Hepatocyte (in vitro differentiated cells): ENCODE results near the gene SPRR2F. TPM values are rescaled to one million over a fixed set of nuclear protein-coding genes. Genes with fewer than 3 reads are reported as not detected.
"Not testable (repeated sequence)": the region's sequence is repeated elsewhere in the genome, so short reads cannot be mapped to it uniquely, and the experiment has no call there.

Experiments used
- DNase-seq: peaks from one replicate; pipeline ENCODE4 v3.0.0-alpha.2; 2016; ENCODE audit warnings: low spot score
- H2AFZ ChIP-seq: fragments of 200-600 bp; sonication (generic); 2 replicates; pipeline ENCODE4 v1.6.0; 2016; ENCODE audit warnings: antibody characterized with exemption, mild to moderate bottlenecking
- H3K27ac ChIP-seq: fragments of 200-600 bp; sonication (generic); 2 replicates; pipeline ENCODE4 v1.5.1; 2016; ENCODE audit warnings: mild to moderate bottlenecking
- H3K27me3 ChIP-seq: fragments of 200-600 bp; sonication (generic); 2 replicates; pipeline ENCODE4 v1.6.1; 2016
- H3K36me3 ChIP-seq: fragments of 200-600 bp; sonication (generic); replicated peaks from 2 replicates; pipeline ENCODE4 v1.5.1; 2016; ENCODE audit warnings: low read depth; ENCODE audit not compliant: insufficient read depth
- H3K4me1 ChIP-seq: fragments of 200-600 bp; sonication (generic); 2 replicates; pipeline ENCODE4 v1.5.1; 2016; ENCODE audit warnings: mild to moderate bottlenecking, moderate library complexity; ENCODE audit not compliant: insufficient read depth
- H3K4me2 ChIP-seq: fragments of 200-600 bp; sonication (generic); 2 replicates; pipeline ENCODE4 v1.6.0; 2016
- H3K4me3 ChIP-seq: fragments of 200-600 bp; sonication (generic); 2 replicates; pipeline ENCODE4 v1.5.1; 2016; ENCODE audit warnings: mild to moderate bottlenecking
- H3K79me2 ChIP-seq: fragments of 200-600 bp; sonication (generic); 2 replicates; pipeline ENCODE4 v1.6.0; 2017; ENCODE audit warnings: mild to moderate bottlenecking
- H3K9me2 ChIP-seq: fragments of 200-600 bp; sonication (generic); replicated peaks from 2 replicates; pipeline ENCODE4 v1.6.0; 2017; ENCODE audit warnings: mild to moderate bottlenecking; ENCODE audit not compliant: insufficient read depth
- H3K9me3 ChIP-seq: fragments of 200-600 bp; sonication (generic); 2 replicates; pipeline ENCODE4 v1.5.1; 2016; ENCODE audit warnings: low read depth, mild to moderate bottlenecking
- H4K20me1 ChIP-seq: fragments of 200-600 bp; sonication (generic); 2 replicates; pipeline ENCODE4 v1.6.0; 2016; ENCODE audit warnings: mild to moderate bottlenecking; ENCODE audit not compliant: insufficient read depth, poor library complexity, severe bottlenecking
- EZH2 ChIP-seq: fragments of 200-600 bp; sonication (generic); IDR thresholded peaks from 2 replicates; pipeline ENCODE4 v1.6.1; 2016; ENCODE audit warnings: antibody characterized with exemption, mild to moderate bottlenecking, borderline replicate concordance
- EZH2phosphoT487 ChIP-seq: fragments of 200-600 bp; sonication (generic); IDR thresholded peaks from one replicate; pipeline ENCODE4 v1.6.1; 2018; ENCODE audit warnings: antibody characterized with exemption, mild to moderate bottlenecking, low read depth, moderate library complexity; ENCODE audit not compliant: unreplicated experiment, severe bottlenecking
- WGBS: methylation state at CpG from one replicate; pipeline ENCODE4 v1.1.6; 2016; ENCODE audit warnings: low lambda C conversion rate; ENCODE audit errors: missing lambda C conversion rate; 5-methylcytosine and 5-hydroxymethylcytosine counted together
- polyA plus RNA-seq: library from polyadenylated mRNA; unstranded; fragments of >200 nt; fragmentation: Nextera tagmentation; extraction: Ambion mirVana; gene quantifications from 2 replicates; pipeline ENCODE4 v1.2.1, GENCODE V29; 2016
- total RNA-seq: library from RNA; depleted of rRNA; stranded (reverse); fragments of >200 nt; gene quantifications from 2 replicates; pipeline ENCODE4 v1.2.3, GENCODE V29; 2014
- TF ChIP-seq, protein P1 (sequence below): fragments of 200-600 bp; sonication (generic); IDR thresholded peaks from 2 replicates; pipeline ENCODE4 v1.5.1; 2016; ENCODE audit warnings: antibody characterized with exemption, mild to moderate bottlenecking; ENCODE audit not compliant: poor library complexity

SPRR2F gene
- total and polyA plus RNA-seq, 2 experiments from 2014 or later: 0.80 to 26.1 TPM

DNA sequence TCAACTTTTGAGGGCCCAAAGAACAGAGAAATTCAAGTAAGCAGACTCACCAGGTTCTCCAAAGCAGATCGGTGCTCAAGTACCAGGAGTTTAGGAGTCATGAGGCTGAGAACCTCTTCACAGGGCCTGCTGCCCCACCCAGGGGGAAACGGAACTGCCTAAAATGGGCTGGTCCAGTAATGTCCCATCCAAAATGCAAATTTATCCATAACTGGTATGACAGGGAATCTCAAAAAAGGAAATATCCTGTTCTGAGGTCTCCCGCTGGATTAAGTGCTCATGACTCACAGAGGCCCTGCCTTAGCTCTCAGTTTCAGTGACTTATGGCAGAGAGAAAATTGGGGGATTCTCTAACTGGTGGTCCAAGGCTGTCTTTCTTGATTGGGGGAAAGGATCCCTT is 28.1 kb upstream of the SPRR2F start:
- 83% methylated on average over 3 of the region's 3 CpGs for WGBS
- TF ChIP-seq, protein P1, sequence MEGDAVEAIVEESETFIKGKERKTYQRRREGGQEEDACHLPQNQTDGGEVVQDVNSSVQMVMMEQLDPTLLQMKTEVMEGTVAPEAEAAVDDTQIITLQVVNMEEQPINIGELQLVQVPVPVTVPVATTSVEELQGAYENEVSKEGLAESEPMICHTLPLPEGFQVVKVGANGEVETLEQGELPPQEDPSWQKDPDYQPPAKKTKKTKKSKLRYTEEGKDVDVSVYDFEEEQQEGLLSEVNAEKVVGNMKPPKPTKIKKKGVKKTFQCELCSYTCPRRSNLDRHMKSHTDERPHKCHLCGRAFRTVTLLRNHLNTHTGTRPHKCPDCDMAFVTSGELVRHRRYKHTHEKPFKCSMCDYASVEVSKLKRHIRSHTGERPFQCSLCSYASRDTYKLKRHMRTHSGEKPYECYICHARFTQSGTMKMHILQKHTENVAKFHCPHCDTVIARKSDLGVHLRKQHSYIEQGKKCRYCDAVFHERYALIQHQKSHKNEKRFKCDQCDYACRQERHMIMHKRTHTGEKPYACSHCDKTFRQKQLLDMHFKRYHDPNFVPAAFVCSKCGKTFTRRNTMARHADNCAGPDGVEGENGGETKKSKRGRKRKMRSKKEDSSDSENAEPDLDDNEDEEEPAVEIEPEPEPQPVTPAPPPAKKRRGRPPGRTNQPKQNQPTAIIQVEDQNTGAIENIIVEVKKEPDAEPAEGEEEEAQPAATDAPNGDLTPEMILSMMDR: no peak
- TF ChIP-seq EZH2phosphoT487: no peak
- TF ChIP-seq EZH2: no peak
- Histone ChIP-seq H3K27ac (no peak overlapping the region), H3K9me2 (no peaks in the 10 kb centered on the region), H3K79me2 (no peaks in the 10 kb centered on the region), H2AFZ (no peak overlapping the region), H3K27me3 (no peaks in the 10 kb centered on the region), H3K36me3 (no peaks in the 10 kb centered on the region), H3K4me3 (no peak overlapping the region), H3K4me2 (no peak overlapping the region), H4K20me1 (no peaks in the 10 kb centered on the region), H3K9me3 (no peaks in the 10 kb centered on the region), H3K4me1 (no peaks in the 10 kb centered on the region)
- DNase-seq: no peak

DNA sequence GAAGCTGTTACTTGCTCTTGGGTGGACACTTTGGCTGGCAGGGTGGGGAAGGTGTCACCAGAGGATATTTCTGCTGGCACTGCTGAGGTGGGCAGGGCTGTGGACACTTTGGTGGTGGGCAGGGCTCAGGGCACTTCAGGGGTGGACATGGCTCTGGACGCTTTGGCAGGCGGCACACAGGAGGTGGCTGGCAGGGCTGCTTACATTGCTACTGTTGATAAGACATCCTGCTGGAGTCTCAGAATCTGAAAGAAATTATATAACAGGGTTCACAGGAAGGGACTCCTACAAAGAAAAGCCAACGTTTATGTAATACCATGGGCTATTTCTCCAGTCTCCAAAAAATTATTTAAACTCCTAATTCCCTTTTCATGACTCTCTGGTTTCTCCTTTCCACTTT is 27.2 kb upstream of the SPRR2F start:
- Histone ChIP-seq H4K20me1 (no peaks in the 10 kb centered on the region), H3K36me3 (no peaks in the 10 kb centered on the region), H3K4me1 (no peaks in the 10 kb centered on the region), H2AFZ (no peak overlapping the region), H3K27me3 (no peaks in the 10 kb centered on the region), H3K9me2 (no peaks in the 10 kb centered on the region), H3K9me3 (no peaks in the 10 kb centered on the region), H3K4me3 (no peak overlapping the region), H3K4me2 (no peak overlapping the region), H3K27ac (no peak overlapping the region), H3K79me2 (no peaks in the 10 kb centered on the region)
- TF ChIP-seq EZH2 (no peak), EZH2phosphoT487 (no peak)
- TF ChIP-seq, protein P1: no peak
- whole genome bisulfite sequencing: 72% methylated on average over 3 of the region's 3 CpGs
- DNase-seq: no peak

DNA sequence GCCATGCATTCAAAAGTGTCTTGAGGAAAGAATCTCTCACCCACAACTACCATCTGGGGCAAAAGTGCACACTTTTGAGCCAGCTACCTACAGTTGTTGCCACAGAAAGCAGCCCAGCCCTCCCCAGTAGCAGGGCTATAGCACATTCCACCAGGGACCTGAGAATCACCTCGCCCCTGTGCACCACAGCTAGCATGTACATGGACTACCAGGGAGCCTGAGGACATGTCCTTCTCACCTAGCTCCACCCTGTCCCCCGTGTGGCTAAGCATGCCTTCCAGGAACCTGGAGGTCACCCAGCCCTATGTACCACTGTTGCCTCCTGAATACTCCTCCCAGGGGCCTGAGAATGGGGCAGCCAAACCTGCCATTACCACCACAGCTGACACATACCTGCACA is 20.4 kb upstream of the SPRR2F start:
- no peaks in the 10 kb centered on the region for H3K79me2 ChIP-seq
- H3K4me2 ChIP-seq: no peak overlapping the region
- no peaks in the 10 kb centered on the region for H3K9me2 ChIP-seq
- 44% methylated on average over 2 of the region's 2 CpGs for WGBS
- H3K27ac ChIP-seq: no peak overlapping the region
- no peak overlapping the region for H2AFZ ChIP-seq
- TF ChIP-seq, protein P1: no peak
- TF ChIP-seq EZH2 (no peak), EZH2phosphoT487 (no peak)
- DNase-seq: no peak
- H3K4me3 ChIP-seq: no peak overlapping the region
- no peaks in the 10 kb centered on the region for H3K4me1 ChIP-seq
- no peaks in the 10 kb centered on the region for H3K36me3 ChIP-seq
- no peaks in the 10 kb centered on the region for H3K27me3 ChIP-seq
- no peaks in the 10 kb centered on the region for H3K9me3 ChIP-seq
- H4K20me1 ChIP-seq: no peaks in the 10 kb centered on the region

DNA sequence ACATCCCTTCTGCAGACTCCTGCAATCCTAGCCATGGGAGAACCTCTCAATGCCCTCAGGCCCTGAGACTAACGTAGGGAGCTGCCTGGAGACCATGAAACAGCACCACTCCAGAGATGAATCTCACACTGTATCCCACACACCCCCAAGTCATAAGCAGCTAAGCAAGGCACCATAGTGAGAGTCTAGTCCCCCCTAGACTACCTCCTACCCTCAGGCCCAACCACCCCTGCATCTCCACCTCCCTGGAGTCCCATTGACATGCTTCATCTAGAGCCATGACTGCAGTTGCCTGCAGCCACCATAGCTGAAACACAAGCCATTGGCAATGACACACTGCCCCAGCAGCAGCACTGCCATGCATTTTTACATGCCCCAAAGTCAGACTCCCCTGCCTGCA is 20.0 kb upstream of the SPRR2F start:
- Histone ChIP-seq H3K4me1 (no peaks in the 10 kb centered on the region), H3K4me2 (no peak overlapping the region), H3K9me2 (no peaks in the 10 kb centered on the region), H4K20me1 (no peaks in the 10 kb centered on the region), H2AFZ (no peak overlapping the region), H3K36me3 (no peaks in the 10 kb centered on the region), H3K27ac (no peak overlapping the region), H3K4me3 (no peak overlapping the region), H3K9me3 (no peaks in the 10 kb centered on the region), H3K27me3 (no peaks in the 10 kb centered on the region), H3K79me2 (no peaks in the 10 kb centered on the region)
- WGBS: 64% methylated on average over 1 of the region's 1 CpG
- TF ChIP-seq, protein P1: no peak
- TF ChIP-seq EZH2 (no peak), EZH2phosphoT487 (no peak)
- DNase-seq: no peak

DNA sequence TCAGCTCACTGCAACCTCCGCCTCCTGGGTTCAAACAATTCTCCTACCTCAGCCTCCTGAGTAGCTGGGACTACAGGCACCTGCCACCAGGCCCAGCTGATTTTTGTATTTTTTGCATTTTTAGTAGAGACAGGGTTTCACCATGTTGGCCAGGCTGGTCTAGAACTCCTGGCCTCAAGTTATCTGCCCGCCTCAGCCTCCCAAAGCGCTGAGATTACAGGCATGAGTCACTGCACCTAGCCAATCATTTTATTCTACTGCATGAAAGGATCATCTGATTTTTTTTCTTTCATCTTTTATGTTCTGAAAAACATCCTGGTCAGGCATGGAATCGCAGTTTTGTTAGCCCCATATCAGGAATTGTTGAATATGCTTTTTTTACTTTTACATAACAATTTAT is 15.4 kb upstream of the SPRR2F start:
- H3K4me2 ChIP-seq, H3K27ac ChIP-seq, H3K79me2 ChIP-seq, H3K9me2 ChIP-seq, H3K27me3 ChIP-seq, DNase-seq, H2AFZ ChIP-seq, H3K4me1 ChIP-seq, H3K36me3 ChIP-seq, H3K4me3 ChIP-seq, H4K20me1 ChIP-seq, H3K9me3 ChIP-seq: not testable (repeated sequence)
- 69% methylated on average over 4 of the region's 4 CpGs for WGBS
